Activated CD4-positive, alpha-beta T cell treated with anti-CD3 and anti-CD28 coated beads, Interleukin-2, amount 10 ng/mL, durations not matched to agents 24 days and 14 days (primary cell): Measurements from ENCODE around the gene HRH1. TPM values are rescaled to one million over a fixed set of nuclear protein-coding genes. Genes with fewer than 3 reads are reported as not detected.
"Not testable (repeated sequence)": the region's sequence is repeated elsewhere in the genome, so short reads cannot be mapped to it uniquely, and the experiment has no call there.

Source experiments
- DNase-seq: peaks from one replicate; pipeline ENCODE4 v3.0.0; 2022
- H3K27ac Mint-ChIP-seq: one replicate; pipeline ENCODE4 v1.8.0; 2022; ENCODE audit warnings: mild to moderate bottlenecking, mixed read lengths
- H3K27me3 Mint-ChIP-seq: one replicate; pipeline ENCODE4 v1.8.0; 2022; ENCODE audit warnings: mixed read lengths
- H3K36me3 Mint-ChIP-seq: one replicate; pipeline ENCODE4 v1.8.0; 2022; ENCODE audit warnings: low read depth, mild to moderate bottlenecking, mixed read lengths
- H3K4me1 Mint-ChIP-seq: one replicate; pipeline ENCODE4 v1.8.0; 2021; ENCODE audit warnings: mixed read lengths
- H3K4me3 Mint-ChIP-seq: one replicate; pipeline ENCODE4 v1.8.0; 2022; ENCODE audit warnings: mild to moderate bottlenecking, moderate library complexity, mixed read lengths
- H3K9me3 Mint-ChIP-seq: one replicate; pipeline ENCODE4 v1.8.0; 2021; ENCODE audit warnings: mixed read lengths
- intact Hi-C: fragments of 100-400 bp; cut with micrococcal nuclease; formaldehyde crosslinking; loops from one replicate; pipeline ENCODE4 v1.15.1; 2023
- total RNA-seq: library from RNA; stranded (reverse); gene quantifications from 2 replicates; pipeline ENCODE4 v1.2.3, GENCODE V29; 2022

Gene HRH1
- total RNA-seq, 1 donor from 2014 or later = 0.42 TPM

- Mint-ChIP-seq H3K4me3 (no peak overlapping the region), H3K36me3 (no peaks in the 10 kb centered on the region), H3K4me1 (peaks cover 14% of the 10 kb centered on the region), H3K9me3 (no peaks in the 10 kb centered on the region), H3K27me3 (peaks cover 1% of the 10 kb centered on the region), H3K27ac (no peak overlapping the region)
- no peak for DNase-seq
- intact Hi-C loops = no loop called here
Observed at GRCh38 chr3:11197484-11197883, 43.2 kb downstream of the HRH1 start.

GRCh38 chr3:11198070-11198469, 43.8 kb downstream of the HRH1 start:
- Mint-ChIP-seq H3K27me3 (peaks cover 5% of the 10 kb centered on the region), H3K9me3 (no peaks in the 10 kb centered on the region), H3K36me3 (no peaks in the 10 kb centered on the region), H3K27ac (no peak overlapping the region), H3K4me3 (no peak overlapping the region), H3K4me1 (peaks cover 14% of the 10 kb centered on the region)
- intact Hi-C loops = no loop called here
- no peak for DNase-seq

DNA sequence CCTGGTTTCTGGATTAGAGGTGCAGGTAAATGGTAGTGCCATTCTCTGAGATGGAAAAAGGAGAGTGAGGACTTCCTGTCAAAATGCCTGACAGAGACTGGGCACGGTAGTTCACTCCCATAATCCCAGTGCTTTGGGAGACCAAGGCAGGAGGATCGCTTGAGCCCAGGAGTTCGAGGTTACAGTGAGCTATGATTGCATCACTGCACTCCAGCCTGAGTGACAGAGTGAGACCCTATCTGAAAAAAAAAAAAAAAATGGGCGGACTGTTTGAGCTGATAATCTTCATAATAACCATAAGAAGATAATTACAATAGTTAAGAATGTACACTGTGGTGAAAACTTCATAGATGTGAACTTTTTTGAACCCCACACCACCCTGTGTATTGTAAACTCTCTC, 44.2 kb downstream of the HRH1 start:
- intact Hi-C loops = no loop called here
- no peak overlapping the region for H3K4me3 Mint-ChIP-seq
- no peaks in the 10 kb centered on the region for H3K36me3 Mint-ChIP-seq
- no peaks in the 10 kb centered on the region for H3K9me3 Mint-ChIP-seq
- DNase-seq = no peak
- no peak overlapping the region for H3K27ac Mint-ChIP-seq
- peaks cover 14% of the 10 kb centered on the region for H3K4me1 Mint-ChIP-seq
- H3K27me3 Mint-ChIP-seq = peaks cover 5% of the 10 kb centered on the region

DNA sequence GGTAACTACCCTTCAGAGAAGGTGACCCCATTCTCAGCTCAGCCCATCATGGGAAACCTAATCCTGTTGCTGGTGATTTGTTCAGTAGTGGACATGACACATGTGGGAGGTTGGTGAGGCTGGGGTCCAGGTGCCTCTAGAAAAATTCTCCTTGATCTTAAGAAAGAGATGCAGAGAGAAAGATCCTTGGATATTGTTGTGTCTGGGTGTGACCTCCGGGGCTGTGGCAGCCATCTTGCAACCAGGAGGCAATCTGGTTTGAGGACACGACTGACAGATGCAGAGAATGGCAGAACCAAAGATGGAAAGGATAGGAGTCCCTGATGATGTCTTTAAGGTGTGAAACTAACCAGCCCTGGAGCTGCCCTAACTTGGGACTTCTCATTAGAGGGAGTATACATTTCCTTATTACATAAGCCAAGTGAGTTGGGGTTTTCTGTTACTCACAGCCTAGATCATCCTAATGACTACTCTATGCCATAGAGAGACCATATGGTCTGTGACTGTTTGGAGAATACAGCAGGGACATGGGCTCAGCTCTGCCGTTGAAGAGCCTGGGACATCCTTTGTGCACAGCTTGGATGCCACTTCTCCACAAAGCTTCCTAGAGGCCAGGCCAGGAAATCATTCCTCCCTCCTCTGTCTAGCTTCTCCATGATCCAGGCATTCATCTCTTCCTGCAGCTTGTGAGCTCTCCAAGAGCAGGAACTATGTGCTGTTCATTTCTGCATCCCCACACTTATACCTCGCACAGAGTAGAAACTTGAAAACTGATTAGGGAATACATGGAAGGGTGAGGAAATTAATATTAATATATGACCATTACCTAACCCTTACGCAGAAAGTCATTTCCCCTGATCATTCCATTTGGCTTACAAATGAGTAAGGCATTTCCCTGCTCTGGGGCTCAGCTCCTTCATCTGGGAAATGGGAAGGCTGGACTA, 45.9 kb downstream of the HRH1 start:
- H3K4me1 Mint-ChIP-seq = peaks cover 14% of the 10 kb centered on the region
- H3K27me3 Mint-ChIP-seq = peaks cover 8% of the 10 kb centered on the region
- no peaks in the 10 kb centered on the region for H3K36me3 Mint-ChIP-seq
- no peak overlapping the region for H3K27ac Mint-ChIP-seq
- no peaks in the 10 kb centered on the region for H3K9me3 Mint-ChIP-seq
- DNase-seq = no peak
- no peak overlapping the region for H3K4me3 Mint-ChIP-seq
- intact Hi-C loops = no loop called here

GRCh38 chr3:11201251-11202019, 47.1 kb downstream of the HRH1 start:
- peaks cover 4% of the 10 kb centered on the region for H3K4me1 Mint-ChIP-seq
- DNase-seq = no peak
- H3K36me3 Mint-ChIP-seq = no peaks in the 10 kb centered on the region
- H3K9me3 Mint-ChIP-seq = no peaks in the 10 kb centered on the region
- intact Hi-C loops = no loop called here
- no peak overlapping the region for H3K27ac Mint-ChIP-seq
- H3K27me3 Mint-ChIP-seq = peaks cover 8% of the 10 kb centered on the region
- H3K4me3 Mint-ChIP-seq = no peak overlapping the region

- no peaks in the 10 kb centered on the region for H3K9me3 Mint-ChIP-seq
- no peak for DNase-seq
- H3K4me1 Mint-ChIP-seq = peaks cover 3% of the 10 kb centered on the region
- intact Hi-C loops = no loop called here
- H3K4me3 Mint-ChIP-seq = no peak overlapping the region
- no peaks in the 10 kb centered on the region for H3K36me3 Mint-ChIP-seq
- H3K27ac Mint-ChIP-seq = no peak overlapping the region
- peaks cover 8% of the 10 kb centered on the region for H3K27me3 Mint-ChIP-seq
Observed at GRCh38 chr3:11203961-11204360, 49.7 kb downstream of the HRH1 start.

DNA sequence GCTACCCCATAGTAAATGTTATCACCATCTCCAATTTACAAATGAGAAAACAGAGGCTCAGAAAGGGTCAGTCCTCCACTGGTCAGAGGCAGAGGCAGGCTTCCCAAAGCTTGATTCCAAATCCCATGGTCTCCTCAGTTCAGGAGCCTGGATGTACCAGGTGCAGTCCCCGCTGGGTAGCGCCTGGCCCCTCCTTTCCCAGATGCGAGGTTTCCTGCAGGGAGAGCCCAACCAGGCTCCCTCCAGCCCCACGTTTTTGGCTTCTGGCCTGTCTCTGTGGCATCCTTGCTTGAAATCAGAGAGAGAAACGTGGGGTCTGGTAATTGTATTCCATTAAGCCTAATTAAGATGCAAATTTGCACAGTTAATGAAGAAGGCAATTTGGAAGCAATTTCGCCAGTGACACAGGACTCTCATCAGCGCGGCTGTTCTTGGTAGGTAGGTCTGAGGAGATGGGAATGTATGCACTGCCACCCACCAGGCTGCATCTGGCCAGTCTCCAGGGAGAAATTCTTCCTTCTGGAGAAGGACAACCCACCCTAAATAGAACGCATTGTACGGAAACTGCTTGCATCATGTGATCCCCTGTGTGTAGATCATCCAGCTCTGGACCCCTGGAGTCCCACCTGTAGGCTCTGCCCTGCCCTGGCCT, 50.5 kb downstream of the HRH1 start:
- H3K27me3 Mint-ChIP-seq = peaks cover 10% of the 10 kb centered on the region
- no peaks in the 10 kb centered on the region for H3K9me3 Mint-ChIP-seq
- no peaks in the 10 kb centered on the region for H3K36me3 Mint-ChIP-seq
- DNase-seq = no peak
- no peak overlapping the region for H3K4me3 Mint-ChIP-seq
- no peaks in the 10 kb centered on the region for H3K4me1 Mint-ChIP-seq
- intact Hi-C loops = no loop called here
- H3K27ac Mint-ChIP-seq = no peak overlapping the region

DNA sequence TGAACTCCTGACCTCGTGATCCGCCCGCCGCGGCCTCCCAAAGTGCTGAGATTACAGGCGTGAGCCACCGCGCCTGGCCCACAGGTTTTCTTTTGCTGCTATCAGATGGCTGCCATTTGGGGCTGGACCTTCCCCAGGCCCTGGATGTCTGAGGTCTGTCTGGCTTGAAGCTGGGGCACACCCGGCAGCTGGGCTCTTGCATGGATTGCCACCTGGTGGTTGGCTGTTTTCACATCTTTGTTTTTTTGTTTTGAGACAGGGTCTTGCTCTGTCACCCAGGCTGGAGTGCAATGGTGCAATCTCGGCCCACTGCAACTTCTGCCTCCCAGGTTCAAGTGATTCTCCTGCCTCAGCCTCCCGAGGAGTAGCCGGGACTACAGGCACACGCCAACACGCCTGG, 51.6 kb downstream of the HRH1 start:
- H3K27ac Mint-ChIP-seq, H3K4me3 Mint-ChIP-seq, H3K36me3 Mint-ChIP-seq, H3K4me1 Mint-ChIP-seq, H3K9me3 Mint-ChIP-seq, intact Hi-C loops, DNase-seq: not testable (repeated sequence)
- H3K27me3 Mint-ChIP-seq = peaks cover 11% of the 10 kb centered on the region

DNA sequence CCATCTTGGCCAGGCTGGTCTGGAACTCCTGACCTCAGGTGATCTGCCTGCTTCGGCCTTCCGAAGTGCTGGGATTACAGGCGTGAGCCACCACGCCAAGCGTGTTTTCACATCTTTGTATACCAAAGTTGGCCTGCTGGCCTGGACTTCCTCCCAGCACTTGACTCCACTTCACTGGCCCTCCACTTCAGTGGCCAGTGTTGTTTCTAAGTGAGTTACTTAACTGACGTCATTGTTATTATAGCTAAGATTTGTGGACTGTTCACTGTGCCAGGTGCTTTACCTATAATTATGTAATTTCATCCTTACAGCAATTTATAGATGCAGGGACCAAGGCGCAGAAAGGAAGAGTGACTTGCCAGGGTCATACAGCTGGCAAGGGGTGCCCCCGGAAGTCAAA, 52.0 kb downstream of the HRH1 start:
- DNase-seq = no peak
- Mint-ChIP-seq H3K27me3 (peaks cover 13% of the 10 kb centered on the region), H3K4me3 (no peak overlapping the region), H3K9me3 (no peaks in the 10 kb centered on the region), H3K36me3 (no peaks in the 10 kb centered on the region), H3K27ac (no peak overlapping the region), H3K4me1 (no peaks in the 10 kb centered on the region)
- intact Hi-C loops = no loop called here

- Mint-ChIP-seq H3K4me1 (no peaks in the 10 kb centered on the region), H3K27me3 (peaks cover 13% of the 10 kb centered on the region), H3K36me3 (no peaks in the 10 kb centered on the region), H3K4me3 (no peak overlapping the region), H3K27ac (no peak overlapping the region), H3K9me3 (no peaks in the 10 kb centered on the region)
- DNase-seq = no peak
- intact Hi-C loops = no loop called here
Observed at GRCh38 chr3:11206953-11207352, 52.7 kb downstream of the HRH1 start.

GRCh38 chr3:11211531-11212298, 57.4 kb downstream of the HRH1 start:
- H3K4me1 Mint-ChIP-seq = no peaks in the 10 kb centered on the region
- no peak overlapping the region for H3K4me3 Mint-ChIP-seq
- H3K36me3 Mint-ChIP-seq = no peaks in the 10 kb centered on the region
- intact Hi-C loops = no loop called here
- H3K27me3 Mint-ChIP-seq = peaks cover 13% of the 10 kb centered on the region
- H3K9me3 Mint-ChIP-seq = no peaks in the 10 kb centered on the region
- DNase-seq = no peak
- no peak overlapping the region for H3K27ac Mint-ChIP-seq

DNA sequence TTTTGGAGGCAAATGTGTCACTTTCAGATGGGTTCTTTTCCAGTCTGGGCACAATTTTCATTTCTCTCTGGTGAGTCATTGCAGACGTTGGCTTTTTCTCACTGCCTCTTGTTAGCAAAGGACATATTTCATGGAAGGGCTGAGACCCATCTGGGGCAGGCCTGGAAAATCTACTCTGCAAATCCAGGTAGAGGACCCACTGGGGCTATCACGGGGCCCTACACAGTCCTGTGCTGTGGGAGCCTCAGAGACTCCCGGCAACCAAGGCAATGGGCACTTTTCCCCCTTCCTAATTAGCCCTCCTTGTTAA, 58.0 kb downstream of the HRH1 start:
- Mint-ChIP-seq H3K4me3 (no peak overlapping the region), H3K27me3 (peaks cover 13% of the 10 kb centered on the region), H3K27ac (no peak overlapping the region), H3K36me3 (no peaks in the 10 kb centered on the region), H3K4me1 (no peaks in the 10 kb centered on the region), H3K9me3 (no peaks in the 10 kb centered on the region)
- DNase-seq = no peak
- intact Hi-C loops = no loop called here

- H3K4me3 Mint-ChIP-seq = no peak overlapping the region
- no peaks in the 10 kb centered on the region for H3K36me3 Mint-ChIP-seq
- intact Hi-C loops = no loop called here
- H3K9me3 Mint-ChIP-seq = no peaks in the 10 kb centered on the region
- H3K27me3 Mint-ChIP-seq = peaks cover 15% of the 10 kb centered on the region
- no peaks in the 10 kb centered on the region for H3K4me1 Mint-ChIP-seq
- no peak overlapping the region for H3K27ac Mint-ChIP-seq
- no peak for DNase-seq
Observed at GRCh38 chr3:11212784-11213183, 58.5 kb downstream of the HRH1 start.
